Left cardiac atrium (tissue), 4 donors: ENCODE results near the gene GTPBP10. TPM values are rescaled to one million over a fixed set of nuclear protein-coding genes. Genes with fewer than 3 reads are reported as not detected.
A peak's percentile ranks its signal among the peaks of the same experiment; 100 is the strongest.
"Not testable (repeated sequence)": the region's sequence is repeated elsewhere in the genome, so short reads cannot be mapped to it uniquely, and the experiment has no call there.

Experiments
- ATAC-seq, 2 donors: fragments of 200-7000 bp; cut with Tn5 transposase; one replicate each; pipeline ENCODE4 v1.9.1; 2020; ENCODE audit warnings: mild to moderate bottlenecking in 2 of 2, moderate library complexity in 2 of 2
- DNase-seq: peaks from one replicate; pipeline ENCODE4 v3.0.0-alpha.2; 2020
- intact Hi-C, 2 donors: fragments of 100-400 bp; cut with DNase I; formaldehyde crosslinking; loops; one replicate each; pipeline versions ENCODE4 v1.14.1 to v1.15.1; 2022 to 2023
- total RNA-seq, 2 donors: library from RNA; stranded (reverse); fragmentation: NEBNext Ultra II Directional; extraction: Animal tissue kit (Norgen Biotek cat#: 25700); gene quantifications; one replicate each; pipeline ENCODE4 v1.2.1, GENCODE V29; 2021
- donor health status: DM: no; HTN: yes; CAD: no.
- donor health status: DM: no; HTN: yes; CAD: no; lungs with severe emphysema.
- donor health status: DM: yes; HTN: yes; CAD: no.
- donor health status: Dilated cardiomyopathy.

The GTPBP10 gene
- total RNA-seq, 2 donors from 2014 or later = 17.8 to 24.3 TPM

DNA sequence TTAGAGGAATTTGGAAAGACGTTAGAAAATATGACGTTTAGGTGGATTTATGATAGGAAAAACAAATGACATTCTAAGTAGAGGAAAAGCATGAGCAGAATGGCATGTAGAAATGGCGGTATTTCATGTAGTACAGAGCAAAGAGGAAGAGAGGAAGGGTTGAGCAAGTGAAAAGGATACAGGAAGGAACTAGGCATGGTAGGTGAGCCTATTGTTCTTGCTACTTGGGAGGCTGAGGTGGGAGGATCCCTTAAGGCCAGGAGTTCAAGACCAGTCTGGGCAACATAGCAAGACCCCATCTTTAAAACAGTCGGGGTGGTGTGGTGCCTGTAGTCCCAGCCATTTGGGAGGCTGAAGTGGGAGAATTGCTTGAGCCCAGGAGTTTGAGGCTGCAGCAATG is 1.2 kb downstream of the GTPBP10 start:
- intact Hi-C loops = loop anchor here (5.0 to 10.0 kb wide), 3 partner anchors 47 to 75 kb away; partner anchors contain the start of gene CLDN12 (in 1 of the 2)
- DNase-seq (no peak), ATAC-seq (no peak)

DNA sequence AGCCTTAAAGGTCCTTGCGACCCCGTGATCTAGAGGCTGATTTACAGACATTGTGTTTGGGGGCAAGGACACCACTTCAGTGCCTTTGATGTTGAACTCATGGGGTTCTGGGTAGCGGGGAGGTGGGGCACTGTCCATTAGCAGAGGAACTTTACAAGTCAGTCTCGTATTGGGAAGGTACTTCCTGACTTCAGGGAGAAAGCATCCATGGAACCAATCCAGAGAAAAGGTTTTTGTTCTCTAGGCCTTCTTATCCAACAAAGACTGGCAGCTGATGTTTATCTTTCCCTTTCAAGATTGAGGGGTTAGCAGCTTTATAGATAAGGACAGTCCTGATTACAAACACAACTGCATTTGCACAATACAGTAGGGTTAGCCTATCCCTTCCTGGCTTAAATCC is 2.8 kb downstream of the GTPBP10 start:
- DNase-seq (no peak), ATAC-seq (no peak)
- intact Hi-C loops = loop anchor here (5.0 to 10.0 kb wide), 3 partner anchors 45 to 73 kb away; partner anchors contain the start of gene CLDN12 (in 1 of the 2)

DNA sequence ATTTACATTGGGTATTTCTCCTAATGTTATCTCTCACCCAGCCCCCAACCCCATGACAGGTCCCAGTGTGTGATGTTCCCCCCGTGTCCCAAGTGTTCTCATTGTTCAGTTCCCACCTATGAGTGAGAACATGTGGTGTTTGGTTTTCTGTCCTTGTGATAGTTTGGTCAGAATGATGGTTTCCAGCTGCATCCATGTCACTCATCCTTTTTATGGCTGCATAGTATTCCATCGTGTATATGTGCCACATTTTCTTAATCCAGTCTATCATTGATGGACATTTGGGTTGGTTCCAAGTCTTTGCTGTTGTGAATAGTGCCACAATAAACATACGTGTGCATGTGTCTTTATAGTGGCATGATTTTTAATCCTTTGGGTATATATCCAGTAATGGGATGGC is 3.5 kb downstream of the GTPBP10 start:
- intact Hi-C loops, ATAC-seq, DNase-seq: not testable (repeated sequence)

DNA sequence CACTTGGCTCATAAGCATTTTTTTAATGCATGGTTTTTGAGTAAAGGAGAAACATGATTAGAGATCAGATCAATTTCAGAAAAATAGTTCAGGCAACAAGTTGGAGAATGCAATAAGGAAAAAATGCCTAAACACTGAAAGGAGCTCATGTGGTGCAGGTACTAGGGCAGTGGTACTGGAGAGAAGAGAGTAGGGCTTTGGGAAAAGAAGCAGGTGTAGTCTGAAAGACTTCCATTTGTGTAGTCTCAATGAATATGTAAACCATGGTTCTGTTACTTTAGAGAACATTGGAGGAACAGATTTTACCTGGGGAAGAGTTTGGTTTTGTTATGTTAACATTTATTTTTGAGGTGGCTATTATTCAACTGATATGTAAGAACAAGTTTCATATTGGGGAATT is 5.5 kb downstream of the GTPBP10 start:
- intact Hi-C loops = no loop called here
- ATAC-seq = no peak

DNA sequence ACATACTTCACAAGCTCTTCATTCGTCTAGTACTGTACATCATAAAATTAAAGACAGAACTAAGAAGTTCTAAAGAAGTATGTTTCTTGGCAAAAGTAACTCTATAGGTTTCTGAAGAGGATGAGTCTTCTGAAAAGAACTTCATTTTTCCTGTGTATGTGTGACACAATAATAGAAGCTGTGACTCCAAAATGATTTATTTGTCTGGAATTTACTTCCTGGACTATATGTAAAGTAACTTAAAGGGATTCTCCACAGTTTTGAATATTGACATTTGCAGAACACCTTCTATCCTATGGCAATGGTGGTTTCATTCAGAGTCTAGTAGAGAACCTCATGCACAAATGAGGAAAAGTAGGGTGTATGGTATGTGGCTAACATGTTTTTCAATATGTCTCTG is 36.9 kb downstream of the GTPBP10 start:
- intact Hi-C loops = no loop called here
- no peak for ATAC-seq
- DNase-seq = no peak

More for the DNA sequence above, 5.5 kb downstream of the GTPBP10 start:
- no peak for DNase-seq

DNA sequence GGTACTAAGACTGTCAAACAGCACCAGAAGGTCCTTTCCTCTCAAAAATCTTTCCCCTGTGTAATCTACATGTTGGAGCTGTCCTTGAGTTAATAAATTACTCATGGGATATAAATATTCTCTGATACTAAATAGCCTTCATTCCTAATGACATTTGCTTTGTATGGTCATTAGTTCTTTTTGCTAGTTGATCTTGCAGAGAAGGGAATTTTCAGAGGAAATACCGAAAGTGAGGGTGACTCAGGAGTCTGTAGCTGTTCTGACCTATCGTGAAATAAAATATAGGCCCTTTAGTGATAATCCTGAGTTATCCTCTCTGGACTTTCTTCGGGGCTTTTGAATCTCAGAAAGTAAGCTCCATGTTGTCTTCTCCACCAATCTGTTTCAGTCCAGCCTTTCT is 37.3 kb downstream of the GTPBP10 start:
- DNase-seq (no peak), ATAC-seq (no peak)
- intact Hi-C loops = no loop called here

DNA sequence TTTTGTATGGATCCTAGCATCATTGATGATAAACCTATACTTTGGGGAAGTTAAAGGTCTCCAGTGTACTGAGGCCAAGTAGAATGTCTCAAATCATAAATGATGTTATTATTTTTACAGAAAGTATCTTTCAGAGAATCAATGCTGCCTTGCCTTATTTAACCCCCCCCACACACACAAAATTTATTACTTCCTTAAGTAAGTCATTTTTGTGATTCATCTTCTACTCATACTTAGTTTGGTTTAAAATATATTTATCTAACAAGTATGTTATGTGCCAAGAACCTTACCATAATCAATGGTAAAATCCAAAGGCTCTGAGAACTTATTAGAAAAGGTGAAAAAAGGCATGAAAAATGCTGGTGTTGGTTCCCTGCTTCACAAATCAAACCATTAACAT is 37.9 kb downstream of the GTPBP10 start:
- DNase-seq = no peak
- no peak for ATAC-seq
- intact Hi-C loops = no loop called here

DNA sequence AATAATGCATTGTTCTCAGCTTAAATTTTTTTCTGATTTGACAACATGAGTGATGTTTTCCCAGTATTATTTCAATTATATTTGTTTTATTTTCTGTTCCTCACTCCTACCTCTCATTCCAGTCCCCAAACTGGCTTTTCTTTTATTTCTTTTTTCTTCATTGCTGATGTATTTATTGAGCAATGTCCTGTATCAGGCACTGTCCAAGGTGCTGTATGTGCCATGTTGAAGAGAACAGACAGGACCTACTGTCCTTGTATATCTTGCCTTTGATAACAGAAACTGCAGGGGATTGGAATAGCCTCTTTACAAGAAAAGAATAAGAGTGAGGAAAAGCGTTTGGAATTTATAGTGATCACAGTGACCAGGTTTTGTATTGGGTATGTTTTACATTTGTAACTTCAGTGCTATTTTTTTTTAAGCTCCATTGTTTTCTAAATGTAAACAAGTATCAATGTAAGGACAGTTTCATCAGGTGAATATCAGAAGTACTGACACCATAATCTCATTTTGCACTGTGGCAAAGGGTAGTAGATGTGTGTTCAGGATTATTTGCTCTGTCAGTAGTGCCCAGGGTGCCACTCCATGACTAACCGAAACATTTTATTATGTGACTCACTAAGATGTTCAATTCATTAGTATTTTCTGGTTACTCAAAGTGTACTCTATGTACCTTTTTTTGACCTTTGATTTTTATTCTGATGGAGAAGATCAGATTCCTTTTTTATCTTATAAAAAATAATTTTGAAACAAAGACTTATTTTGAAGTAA is 41.1 kb downstream of the GTPBP10 start:
- intact Hi-C loops = no loop called here
- ATAC-seq (no peak), DNase-seq (no peak)

DNA sequence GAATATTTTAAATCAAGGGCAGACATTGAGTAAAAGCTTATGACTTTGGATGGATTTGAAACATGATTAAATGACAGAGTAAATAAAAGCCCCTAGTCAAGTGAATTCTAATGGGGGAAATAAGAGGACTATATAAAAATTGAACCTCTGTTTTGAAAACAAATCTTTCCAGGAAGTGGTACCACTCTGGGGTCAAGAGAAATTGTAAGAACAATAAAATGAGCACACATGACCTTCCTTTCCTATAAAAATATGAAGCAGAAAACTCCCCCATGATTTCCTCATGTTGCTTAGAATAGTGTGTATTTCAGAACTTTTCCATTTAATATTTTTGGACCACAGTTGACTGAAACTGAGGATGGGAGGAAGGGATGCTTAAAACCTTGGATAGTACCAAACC is 44.4 kb downstream of the GTPBP10 start:
- no peak for DNase-seq
- no peak for ATAC-seq
- intact Hi-C loops = loop anchor here in 1 of 2 donors (10.0 kb wide), 1 partner anchor 46 kb away; the partner anchor contains the start of gene GTPBP10

DNA sequence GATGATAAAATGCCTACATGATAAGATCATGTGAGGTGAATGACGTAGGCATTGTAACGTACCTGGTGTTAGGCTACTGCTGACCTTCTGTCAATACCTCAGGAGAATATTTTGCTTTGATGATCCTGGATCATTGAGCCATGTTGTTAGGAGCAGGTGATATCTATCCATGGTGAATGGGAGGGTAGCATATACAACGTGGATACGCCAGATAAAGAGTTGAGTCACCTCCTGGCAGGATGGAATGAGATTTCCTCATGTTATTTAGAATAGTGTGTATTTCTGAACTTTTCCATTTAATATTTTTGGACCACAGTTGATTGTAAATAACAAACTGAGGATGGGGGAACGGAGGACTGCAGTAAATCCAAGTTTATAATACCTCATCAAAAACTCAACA is 45.0 kb downstream of the GTPBP10 start:
- ATAC-seq (no peak), DNase-seq (no peak)
- intact Hi-C loops = loop anchor here in 1 of 2 donors (10.0 kb wide), 1 partner anchor 47 kb away; the partner anchor contains the start of gene GTPBP10

DNA sequence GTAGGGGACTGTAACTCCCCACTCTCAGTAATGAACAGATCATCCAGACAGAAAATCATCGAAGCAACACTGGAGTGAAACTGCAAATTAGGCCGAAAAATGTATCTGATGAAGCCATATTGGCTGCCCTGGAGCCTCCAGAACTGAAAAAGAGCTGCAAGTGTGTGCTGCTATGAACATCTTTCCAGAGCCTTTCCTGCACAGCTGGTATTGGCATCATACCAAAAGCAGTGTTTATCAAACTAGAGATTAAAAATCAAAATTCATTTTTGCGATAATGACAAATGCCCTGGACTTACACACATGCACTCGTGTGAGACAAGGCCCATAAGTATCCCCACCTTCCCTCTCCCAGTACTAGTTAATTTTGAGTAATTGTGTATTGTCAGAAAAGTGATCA is 49.9 kb downstream of the GTPBP10 start:
- intact Hi-C loops = loop anchor here in 1 of 2 donors (10.0 kb wide), 1 partner anchor 52 kb away; the partner anchor contains the start of gene GTPBP10
- DNase-seq (no peak), ATAC-seq (no peak)

DNA sequence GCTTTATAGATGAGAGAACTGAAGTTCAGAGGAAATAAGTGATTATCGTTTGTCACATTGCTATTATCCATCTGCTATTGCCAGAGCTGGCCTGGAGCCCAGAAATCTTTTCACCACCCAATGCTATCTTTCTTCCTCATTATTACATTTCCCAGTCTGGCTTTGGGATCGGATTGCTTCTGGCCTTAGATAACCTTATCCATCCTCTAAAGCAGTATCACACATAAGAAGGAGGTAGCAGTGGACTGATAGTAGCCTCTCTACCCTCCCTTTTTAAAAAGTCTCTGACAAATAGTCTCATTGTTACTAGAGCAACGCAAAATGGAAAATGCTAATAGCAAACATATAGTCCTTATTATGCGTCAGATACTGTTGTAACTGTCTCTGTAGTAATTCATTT is 55.5 kb downstream of the GTPBP10 start:
- DNase-seq = no peak
- intact Hi-C loops = loop anchor here in 1 of 2 donors (5.0 kb wide), 1 partner anchor 55 kb away; the partner anchor contains the start of gene GTPBP10

DNA sequence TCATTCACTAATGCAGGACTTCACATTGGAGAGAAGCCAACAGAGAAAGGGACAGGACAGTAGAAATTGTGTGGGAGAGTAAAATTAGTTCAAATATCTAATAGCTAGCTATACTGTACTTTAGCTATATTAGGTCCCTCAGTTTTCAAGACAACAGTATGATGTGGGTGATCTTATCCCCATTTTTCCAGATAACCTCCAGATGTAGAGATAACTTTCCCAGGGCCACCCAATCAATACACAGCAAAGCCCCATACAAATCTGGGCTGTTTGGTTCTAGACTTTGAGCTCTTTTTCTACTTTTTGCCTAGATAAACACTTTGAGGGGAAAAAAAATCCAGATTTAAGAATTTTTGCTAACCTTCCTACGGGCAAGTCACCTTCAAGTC is 56.3 kb downstream of the GTPBP10 start:
- DNase-seq (no peak), ATAC-seq (no peak)
- intact Hi-C loops = loop anchor here in 1 of 2 donors (5.0 kb wide), 1 partner anchor 55 kb away; the partner anchor contains the start of gene GTPBP10

More for the DNA sequence above, 55.5 kb downstream of the GTPBP10 start:
- no peak for ATAC-seq

DNA sequence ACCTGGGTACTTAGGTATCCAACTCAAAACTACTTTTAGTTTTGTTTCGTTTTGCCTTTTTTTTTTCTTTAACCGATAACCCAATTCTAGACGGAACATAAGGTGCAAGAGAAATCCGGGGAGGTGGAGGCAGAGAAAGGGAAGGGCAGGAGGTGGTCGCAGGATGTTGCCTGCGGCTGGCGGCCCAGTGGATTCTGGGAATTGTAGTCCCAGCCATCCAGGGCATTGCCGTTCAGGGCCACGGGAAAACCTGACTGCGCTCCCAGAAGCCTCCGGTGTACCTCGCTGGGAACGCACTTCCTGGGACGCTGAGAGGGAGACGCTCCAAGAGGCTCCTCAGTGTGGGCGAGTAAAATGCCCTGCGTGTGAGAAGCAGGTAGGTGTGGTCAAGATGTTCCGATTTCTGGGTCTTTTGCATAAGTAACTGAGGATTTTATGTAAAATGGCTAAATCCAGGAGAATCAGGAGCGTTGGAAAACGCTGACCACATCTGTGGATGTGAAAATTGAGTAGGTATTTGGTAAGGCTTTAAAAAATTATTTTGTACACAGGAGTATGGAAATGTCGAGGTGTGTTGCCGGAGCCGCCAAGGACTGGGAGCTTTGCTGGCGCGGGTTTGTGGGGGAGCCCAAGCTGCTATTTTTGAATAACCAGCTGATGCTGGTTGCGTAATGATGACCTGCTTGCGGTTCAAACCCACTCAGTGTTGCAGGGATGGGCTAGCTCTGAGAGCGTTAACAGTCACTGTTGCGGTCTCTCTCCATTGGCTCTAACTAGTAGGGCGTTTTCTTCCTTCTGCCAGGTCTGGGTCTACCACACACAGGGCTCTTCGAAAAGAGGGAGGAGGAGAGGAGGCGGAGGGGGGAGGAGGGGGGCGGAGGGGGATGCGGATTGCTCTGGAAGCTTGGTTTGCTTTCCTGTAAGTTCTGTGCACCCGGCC is 56.9 kb downstream of the GTPBP10 start, which contains the start of gene CLDN12:
TSS of gene CLDN12 (plus strand) at position 288 of the 940 bp plus-strand sequence. CDS start 9,216 bp downstream, outside the sequence.
- intact Hi-C loops = loop anchor here in 1 of 2 donors (5.0 kb wide), 1 partner anchor 56 kb away; the partner anchor contains the start of gene GTPBP10
- ATAC-seq (peak; percentile 95 to 99), DNase-seq (peak; percentile 89)

DNA sequence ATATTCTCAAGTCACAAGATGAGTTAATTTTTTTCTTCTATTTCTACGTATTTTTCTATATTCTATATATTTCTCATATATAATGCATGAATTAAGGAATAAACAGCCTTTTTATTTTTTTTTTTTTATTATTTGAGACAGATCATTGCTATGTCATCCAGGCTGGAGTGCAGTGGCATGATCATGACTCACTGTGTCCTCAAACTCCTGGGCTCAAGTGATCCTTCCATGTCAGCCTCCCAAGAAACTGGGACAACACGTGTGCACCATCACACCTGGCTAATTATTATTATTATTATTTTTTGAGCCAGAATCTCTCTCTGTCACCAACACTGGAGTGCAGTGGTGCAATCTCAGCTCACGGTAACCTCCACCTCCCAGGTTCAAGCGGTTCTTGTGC is 58.3 kb downstream of the GTPBP10 start:
- intact Hi-C loops = loop anchor here in 1 of 2 donors (5.0 kb wide), 1 partner anchor 57 kb away; the partner anchor contains the start of gene GTPBP10
- DNase-seq = no peak
- ATAC-seq = no peak

DNA sequence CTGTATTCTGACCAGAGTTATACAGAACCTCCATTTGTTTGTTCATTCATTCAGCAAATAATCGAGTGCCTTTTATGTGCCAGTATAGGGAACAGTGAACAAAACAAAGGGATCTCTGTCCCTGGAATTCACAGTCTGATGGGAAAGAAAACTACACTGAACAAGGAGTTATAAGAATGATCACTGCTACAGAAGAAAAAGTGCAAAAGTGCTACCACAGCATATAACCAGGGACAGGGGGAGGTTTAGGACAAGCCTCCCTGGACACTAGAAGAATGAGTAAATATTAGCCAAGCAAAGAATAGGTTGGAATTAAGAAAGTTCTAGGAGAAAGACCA is 60.9 kb downstream of the GTPBP10 start:
- intact Hi-C loops = no loop called here
- ATAC-seq (no peak), DNase-seq (no peak)

DNA sequence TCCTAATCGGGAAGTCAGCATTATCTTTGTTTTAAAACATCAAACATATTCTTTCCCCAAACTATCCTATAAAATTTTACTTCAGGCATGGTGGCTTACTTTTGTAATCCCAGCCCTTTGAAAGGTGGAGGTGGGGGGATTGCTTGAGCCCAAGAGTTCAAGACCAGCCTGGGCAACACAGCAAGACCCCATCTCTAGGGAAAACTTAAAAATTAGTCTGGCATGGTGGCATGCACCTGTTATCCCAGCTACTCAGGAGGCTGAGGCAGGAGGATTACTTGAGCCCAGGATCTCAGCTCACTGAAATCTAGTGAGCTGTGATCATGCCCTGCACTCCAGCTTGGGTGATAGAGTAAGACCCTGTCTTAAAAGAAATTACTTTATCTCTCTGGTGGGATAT is 61.6 kb downstream of the GTPBP10 start:
- no peak for ATAC-seq
- no peak for DNase-seq
- intact Hi-C loops = no loop called here

DNA sequence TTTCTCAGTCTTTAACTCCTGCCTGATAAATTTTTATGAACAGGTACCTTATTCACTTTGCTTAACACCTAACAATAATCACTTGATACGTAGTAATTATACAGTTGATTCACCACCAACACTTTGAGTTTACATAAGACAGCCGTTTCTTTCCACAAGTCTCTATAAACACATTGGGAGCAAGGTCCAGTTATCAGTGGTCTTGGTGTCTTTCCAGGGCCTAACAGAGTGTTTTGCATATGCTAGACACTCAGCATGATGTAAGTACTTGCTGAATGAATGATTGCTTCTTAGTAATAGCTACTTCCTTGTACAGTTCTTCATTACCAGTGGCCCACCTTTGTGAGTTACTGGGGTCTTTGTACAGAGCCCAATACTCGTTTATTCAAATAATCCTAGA is 63.2 kb downstream of the GTPBP10 start:
- no peak for DNase-seq
- intact Hi-C loops = no loop called here
- no peak for ATAC-seq

DNA sequence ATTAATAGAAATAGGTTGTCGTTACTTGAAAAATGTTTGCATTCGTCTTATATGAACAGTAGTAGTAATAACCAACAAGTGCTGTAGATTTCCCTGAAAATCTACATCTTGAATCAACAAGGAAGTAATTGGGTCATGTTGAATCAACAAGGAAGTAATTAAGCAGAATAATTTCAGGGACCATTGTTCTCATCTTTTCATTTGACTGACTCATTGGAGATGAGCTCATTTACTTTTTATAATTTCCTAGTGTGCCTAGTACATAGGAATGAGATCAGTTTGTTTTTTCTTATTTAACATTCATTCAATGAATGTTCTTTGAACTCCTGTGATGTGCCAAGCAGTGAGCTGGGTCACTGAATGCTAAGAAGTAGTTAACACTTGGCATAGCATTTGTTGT is 65.0 kb downstream of the GTPBP10 start:
- ATAC-seq = peak in 1 of 2 donors; percentile 43
- DNase-seq = no peak
- intact Hi-C loops = no loop called here
